ENCODE data around the gene SORBS1.

Gene SORBS1

GRCh38 chr10:95391164-95391563, 170.0 kb downstream of the SORBS1 start (continued):
- TF ChIP-seq, protein P1, sequence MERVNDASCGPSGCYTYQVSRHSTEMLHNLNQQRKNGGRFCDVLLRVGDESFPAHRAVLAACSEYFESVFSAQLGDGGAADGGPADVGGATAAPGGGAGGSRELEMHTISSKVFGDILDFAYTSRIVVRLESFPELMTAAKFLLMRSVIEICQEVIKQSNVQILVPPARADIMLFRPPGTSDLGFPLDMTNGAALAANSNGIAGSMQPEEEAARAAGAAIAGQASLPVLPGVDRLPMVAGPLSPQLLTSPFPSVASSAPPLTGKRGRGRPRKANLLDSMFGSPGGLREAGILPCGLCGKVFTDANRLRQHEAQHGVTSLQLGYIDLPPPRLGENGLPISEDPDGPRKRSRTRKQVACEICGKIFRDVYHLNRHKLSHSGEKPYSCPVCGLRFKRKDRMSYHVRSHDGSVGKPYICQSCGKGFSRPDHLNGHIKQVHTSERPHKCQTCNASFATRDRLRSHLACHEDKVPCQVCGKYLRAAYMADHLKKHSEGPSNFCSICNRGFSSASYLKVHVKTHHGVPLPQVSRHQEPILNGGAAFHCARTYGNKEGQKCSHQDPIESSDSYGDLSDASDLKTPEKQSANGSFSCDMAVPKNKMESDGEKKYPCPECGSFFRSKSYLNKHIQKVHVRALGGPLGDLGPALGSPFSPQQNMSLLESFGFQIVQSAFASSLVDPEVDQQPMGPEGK (CRISPR knock-in tag; IDR thresholded peaks at IDR 0.05; ENCODE audit: borderline replicate concordance) = no peak
- TF ChIP-seq, protein P2, sequence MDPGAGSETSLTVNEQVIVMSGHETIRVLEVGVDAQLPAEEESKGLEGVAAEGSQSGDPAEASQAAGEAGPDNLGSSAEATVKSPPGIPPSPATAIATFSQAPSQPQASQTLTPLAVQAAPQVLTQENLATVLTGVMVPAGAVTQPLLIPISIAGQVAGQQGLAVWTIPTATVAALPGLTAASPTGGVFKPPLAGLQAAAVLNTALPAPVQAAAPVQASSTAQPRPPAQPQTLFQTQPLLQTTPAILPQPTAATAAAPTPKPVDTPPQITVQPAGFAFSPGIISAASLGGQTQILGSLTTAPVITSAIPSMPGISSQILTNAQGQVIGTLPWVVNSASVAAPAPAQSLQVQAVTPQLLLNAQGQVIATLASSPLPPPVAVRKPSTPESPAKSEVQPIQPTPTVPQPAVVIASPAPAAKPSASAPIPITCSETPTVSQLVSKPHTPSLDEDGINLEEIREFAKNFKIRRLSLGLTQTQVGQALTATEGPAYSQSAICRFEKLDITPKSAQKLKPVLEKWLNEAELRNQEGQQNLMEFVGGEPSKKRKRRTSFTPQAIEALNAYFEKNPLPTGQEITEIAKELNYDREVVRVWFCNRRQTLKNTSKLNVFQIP (CRISPR knock-in tag; IDR thresholded peaks at IDR 0.05; ENCODE audit: borderline replicate concordance, low read depth) = no peak

- TF ChIP-seq SNAI2 (CRISPR knock-in tag; IDR thresholded peaks at IDR 0.05) = no peak
- TF ChIP-seq CREB5 (CRISPR knock-in tag; IDR thresholded peaks at IDR 0.05; ENCODE audit: low read depth) = no peak
- no peak for TF ChIP-seq PPARA (CRISPR knock-in tag; IDR thresholded peaks at IDR 0.05; ENCODE audit: borderline replicate concordance)
- no peak for TF ChIP-seq ESRRG (CRISPR knock-in tag; IDR thresholded peaks at IDR 0.05)
- TF ChIP-seq ZFP3 (CRISPR knock-in tag; IDR thresholded peaks at IDR 0.05) = no peak
- TF ChIP-seq, protein P1 (CRISPR knock-in tag; IDR thresholded peaks at IDR 0.05; ENCODE audit: borderline replicate concordance) = no peak
- no peak for TF ChIP-seq RARB (CRISPR knock-in tag; IDR thresholded peaks at IDR 0.05)
- TF ChIP-seq TSHZ2 (CRISPR knock-in tag; IDR thresholded peaks at IDR 0.05) = no peak
- TF ChIP-seq GLIS3 (CRISPR knock-in tag; IDR thresholded peaks at IDR 0.05) = no peak
- TF ChIP-seq ZC3H10 (CRISPR knock-in tag; IDR thresholded peaks at IDR 0.05) = no peak
- TF ChIP-seq CSRNP3 (CRISPR knock-in tag; IDR thresholded peaks at IDR 0.05) = no peak
- TF ChIP-seq ARNTL (CRISPR knock-in tag; IDR thresholded peaks at IDR 0.05; ENCODE audit: borderline replicate concordance, low read depth) = no peak
- TF ChIP-seq ZNF565 (CRISPR knock-in tag; conservative IDR thresholded peaks at IDR 0.05; ENCODE audit: low read depth) = no peak
- no peak for TF ChIP-seq CSDC2 (CRISPR knock-in tag; IDR thresholded peaks at IDR 0.05)
- no peak for TF ChIP-seq OSR1 (CRISPR knock-in tag; IDR thresholded peaks at IDR 0.05)
- TF ChIP-seq ZFP30 (CRISPR knock-in tag; IDR thresholded peaks at IDR 0.05) = no peak
- TF ChIP-seq BACH2 (CRISPR knock-in tag; IDR thresholded peaks at IDR 0.05; ENCODE audit: borderline replicate concordance) = no peak
- no peak for TF ChIP-seq ZNF70 (CRISPR knock-in tag; IDR thresholded peaks at IDR 0.05)
- TF ChIP-seq ISL1 (CRISPR knock-in tag; IDR thresholded peaks at IDR 0.05) = no peak
- no peak for TF ChIP-seq TCF4 (CRISPR knock-in tag; IDR thresholded peaks at IDR 0.05; ENCODE audit: borderline replicate concordance)
These were observed 171.2 kb downstream of the SORBS1 start for GRCh38 chr10:95389982-95390381.

More at GRCh38 chr10:95389982-95390381, 171.2 kb downstream of the SORBS1 start:
- no peak for ATAC-seq

Measured in SK-N-SH treated with all-trans-retinoic acid at 6 μM for 48 hours (cell line).